Liver (tissue), 3 donors: ENCODE results near the gene TMEM63A.

ENCODE experiments used
- EGR1 ChIP-seq, 2 donors: IDR thresholded peaks; 2 replicates each; pipeline ENCODE4 v1.6.1; 2016 to 2018; ENCODE audit warnings: antibody characterized with exemption in 2 of 2, low read depth in 2 of 2
- GABPA ChIP-seq, 2 donors: IDR thresholded peaks in 1 of 2; conservative IDR thresholded peaks in 1 of 2; 2 replicates each; pipeline ENCODE4 v1.6.1; 2016; ENCODE audit warnings: antibody characterized with exemption in 2 of 2, mild to moderate bottlenecking in 1 of 2, moderate library complexity in 1 of 2
- JUND ChIP-seq, 2 donors: IDR thresholded peaks; 2 replicates each; pipeline ENCODE4 v1.6.1; 2016; ENCODE audit warnings: antibody characterized with exemption in 2 of 2
- RAD21 ChIP-seq, 2 donors: IDR thresholded peaks; 2 replicates each; pipeline ENCODE4 v1.6.1; 2016; ENCODE audit warnings: antibody characterized with exemption in 2 of 2, mild to moderate bottlenecking in 2 of 2
- REST ChIP-seq: IDR thresholded peaks from 2 replicates; pipeline ENCODE4 v1.6.1; 2016; ENCODE audit warnings: antibody characterized with exemption, mild to moderate bottlenecking
- RXRA ChIP-seq, 2 donors: IDR thresholded peaks; 2 replicates each; pipeline ENCODE4 v1.6.1; 2017 to 2018; ENCODE audit warnings: antibody characterized with exemption in 2 of 2, mild to moderate bottlenecking in 1 of 2
- SP1 ChIP-seq: IDR thresholded peaks from 2 replicates; pipeline ENCODE4 v1.6.1; 2018; ENCODE audit warnings: antibody characterized with exemption, mild to moderate bottlenecking
- TAF1 ChIP-seq: conservative IDR thresholded peaks from 2 replicates; pipeline ENCODE4 v1.6.1; 2016; ENCODE audit warnings: antibody characterized with exemption, mild to moderate bottlenecking
- YY1 ChIP-seq: IDR thresholded peaks from 2 replicates; pipeline ENCODE4 v1.6.1; 2016; ENCODE audit warnings: antibody characterized with exemption, mild to moderate bottlenecking
- ZBTB33 ChIP-seq: IDR thresholded peaks from 2 replicates; pipeline ENCODE4 v1.6.1; 2016; ENCODE audit warnings: antibody characterized with exemption
- TF ChIP-seq, protein P1 (sequence below): fragments of 150-350 bp; IDR thresholded peaks from 2 replicates; pipeline ENCODE4 v1.5.1; 2017; ENCODE audit warnings: improper control_type of control experiment, low read depth, low read length; ENCODE audit not compliant: missing input control
- TF ChIP-seq, protein P2 (sequence below): IDR thresholded peaks from 2 replicates; pipeline ENCODE4 v1.6.1; 2016; ENCODE audit warnings: antibody characterized with exemption
- TF ChIP-seq, protein P3 (sequence below): IDR thresholded peaks from 2 replicates; pipeline ENCODE4 v1.6.1; 2016; ENCODE audit warnings: antibody characterized with exemption
- donor health status: healthy.
- donor health status: healthy.

DNA sequence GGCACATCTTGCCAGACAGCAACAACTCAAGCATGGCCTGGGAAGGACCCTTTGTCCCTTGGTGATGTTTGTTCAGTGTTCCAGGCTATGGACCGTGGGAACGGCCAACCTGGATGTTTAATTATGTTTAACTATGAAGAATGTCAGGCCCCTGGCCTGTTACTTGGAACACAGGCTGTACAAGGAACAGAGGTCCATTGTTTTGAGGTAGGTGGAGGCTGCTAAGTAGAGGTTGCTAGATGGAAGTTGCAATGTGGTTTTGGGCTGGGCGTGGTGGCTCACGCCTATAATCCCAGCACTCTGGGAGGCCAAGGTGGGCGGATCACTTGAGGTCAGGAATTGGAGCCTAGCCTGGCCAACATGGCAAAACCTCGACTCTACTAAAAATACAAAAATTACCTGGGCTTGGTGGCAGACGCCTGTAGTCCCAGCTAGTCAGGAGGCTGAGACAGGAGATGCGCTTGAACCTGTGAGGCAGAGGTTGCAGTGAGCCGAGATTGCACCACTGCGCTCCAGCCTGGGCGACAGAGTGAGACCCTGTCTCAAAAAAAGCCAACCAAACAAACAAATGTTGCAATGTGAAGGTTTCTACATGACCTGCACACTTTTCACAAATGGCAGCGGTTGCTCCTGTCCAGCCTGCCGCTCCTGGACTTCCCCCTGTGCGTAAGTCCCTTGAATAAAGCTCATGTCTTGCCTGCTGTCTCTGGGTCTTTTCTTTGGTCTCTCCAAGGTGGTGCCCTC is 9.2 kb upstream of the TMEM63A start:
- TF ChIP-seq TAF1 = no peak
- TF ChIP-seq ZBTB33 = peak; percentile 37
- TF ChIP-seq, protein P1, sequence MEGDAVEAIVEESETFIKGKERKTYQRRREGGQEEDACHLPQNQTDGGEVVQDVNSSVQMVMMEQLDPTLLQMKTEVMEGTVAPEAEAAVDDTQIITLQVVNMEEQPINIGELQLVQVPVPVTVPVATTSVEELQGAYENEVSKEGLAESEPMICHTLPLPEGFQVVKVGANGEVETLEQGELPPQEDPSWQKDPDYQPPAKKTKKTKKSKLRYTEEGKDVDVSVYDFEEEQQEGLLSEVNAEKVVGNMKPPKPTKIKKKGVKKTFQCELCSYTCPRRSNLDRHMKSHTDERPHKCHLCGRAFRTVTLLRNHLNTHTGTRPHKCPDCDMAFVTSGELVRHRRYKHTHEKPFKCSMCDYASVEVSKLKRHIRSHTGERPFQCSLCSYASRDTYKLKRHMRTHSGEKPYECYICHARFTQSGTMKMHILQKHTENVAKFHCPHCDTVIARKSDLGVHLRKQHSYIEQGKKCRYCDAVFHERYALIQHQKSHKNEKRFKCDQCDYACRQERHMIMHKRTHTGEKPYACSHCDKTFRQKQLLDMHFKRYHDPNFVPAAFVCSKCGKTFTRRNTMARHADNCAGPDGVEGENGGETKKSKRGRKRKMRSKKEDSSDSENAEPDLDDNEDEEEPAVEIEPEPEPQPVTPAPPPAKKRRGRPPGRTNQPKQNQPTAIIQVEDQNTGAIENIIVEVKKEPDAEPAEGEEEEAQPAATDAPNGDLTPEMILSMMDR = no peak
- peak in 1 of 2 donors; percentile 50 for TF ChIP-seq JUND (IDR thresholded peaks at IDR 0.05)
- TF ChIP-seq, protein P2, sequence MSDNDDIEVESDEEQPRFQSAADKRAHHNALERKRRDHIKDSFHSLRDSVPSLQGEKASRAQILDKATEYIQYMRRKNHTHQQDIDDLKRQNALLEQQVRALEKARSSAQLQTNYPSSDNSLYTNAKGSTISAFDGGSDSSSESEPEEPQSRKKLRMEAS = peak; percentile 27
- no peak for TF ChIP-seq EGR1 (IDR thresholded peaks at IDR 0.05; ENCODE audit: low read depth in 2 of 2)
- TF ChIP-seq, protein P3, sequence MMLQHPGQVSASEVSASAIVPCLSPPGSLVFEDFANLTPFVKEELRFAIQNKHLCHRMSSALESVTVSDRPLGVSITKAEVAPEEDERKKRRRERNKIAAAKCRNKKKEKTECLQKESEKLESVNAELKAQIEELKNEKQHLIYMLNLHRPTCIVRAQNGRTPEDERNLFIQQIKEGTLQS = no peak
- peak; percentile 76 for TF ChIP-seq YY1
- TF ChIP-seq RAD21 (IDR thresholded peaks at IDR 0.05) = no peak
- peak; percentile 53 for TF ChIP-seq REST
- peak; percentile 56 to 83 for TF ChIP-seq RXRA (IDR thresholded peaks at IDR 0.05)
- peak; percentile 28 for TF ChIP-seq SP1
- no peak for TF ChIP-seq GABPA (IDR thresholded peaks at IDR 0.05 in 1 of 2, conservative IDR thresholded peaks at IDR 0.05 in 1 of 2)
